Measurements from ENCODE around the gene SNRPB. TPM values are rescaled to one million over a fixed set of nuclear protein-coding genes. Genes with fewer than 3 reads are reported as not detected.

SNRPB gene
- total RNA-seq, 1 experiment from 2014 or later: 393 TPM

DNA sequence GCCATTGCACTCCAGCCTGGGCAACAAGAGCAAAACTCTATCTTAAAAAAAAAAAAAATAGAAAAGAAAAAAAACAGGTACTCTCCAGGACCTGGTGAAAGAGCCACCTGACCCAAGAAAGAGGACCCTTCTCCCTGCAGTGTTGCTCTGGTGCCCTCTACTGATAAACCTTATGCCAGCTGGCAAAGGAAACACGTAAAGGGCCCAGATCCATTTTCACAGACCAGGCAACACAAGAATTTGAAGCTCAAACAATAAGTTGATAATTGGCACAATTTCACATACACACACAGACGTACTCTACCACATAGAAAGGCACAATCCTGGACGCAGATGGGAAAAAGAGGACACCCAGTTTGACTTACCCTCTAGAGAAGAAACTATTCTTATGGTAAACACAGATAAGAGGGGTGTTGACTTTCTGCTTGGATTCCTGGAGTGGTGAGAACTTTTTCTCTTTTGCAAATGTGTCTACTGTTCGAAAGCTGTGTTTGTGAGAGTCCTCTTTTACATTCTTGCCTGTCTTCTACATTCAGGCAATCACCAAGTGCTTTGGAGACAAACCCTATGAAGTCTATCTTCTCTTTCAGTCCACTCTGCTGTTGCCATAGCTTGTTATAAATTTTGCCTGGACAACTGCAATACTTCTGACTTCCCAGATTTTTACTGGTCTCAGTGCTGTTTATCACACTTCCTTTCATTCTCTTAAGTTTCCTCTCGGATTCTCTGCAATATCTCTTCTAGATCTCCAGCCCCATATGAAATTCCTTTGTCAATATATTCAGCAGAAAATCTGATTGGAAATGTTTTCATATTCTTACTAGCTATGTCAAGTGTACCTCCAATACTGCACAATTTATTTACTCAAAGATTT is 6.4 kb upstream of the SNRPB start:
- Histone ChIP-seq H3K4me1 (ENCODE audit: control insufficient read depth, insufficient read depth, low read length) (no peaks in the 10 kb centered on the region), H3K36me3 (ENCODE audit: control insufficient read depth, insufficient read depth, low read length) (no peaks in the 10 kb centered on the region), H3K4me3 (ENCODE audit: low read depth in 2 of 2, low read length in 2 of 2) (no peak overlapping the region), H3K9me3 (ENCODE audit: control insufficient read depth, insufficient read depth, low read depth, low read length) (no peaks in the 10 kb centered on the region), H3K27ac (ENCODE audit: low read length) (no peak overlapping the region), H3K27me3 (ENCODE audit: control insufficient read depth, insufficient read depth, low read length) (no peaks in the 10 kb centered on the region)
- TF ChIP-seq SIN3A (IDR thresholded peaks at IDR 0.05; ENCODE audit: borderline replicate concordance, insufficient read depth, low read depth, low read length): no peak
- TF ChIP-seq, protein P1, sequence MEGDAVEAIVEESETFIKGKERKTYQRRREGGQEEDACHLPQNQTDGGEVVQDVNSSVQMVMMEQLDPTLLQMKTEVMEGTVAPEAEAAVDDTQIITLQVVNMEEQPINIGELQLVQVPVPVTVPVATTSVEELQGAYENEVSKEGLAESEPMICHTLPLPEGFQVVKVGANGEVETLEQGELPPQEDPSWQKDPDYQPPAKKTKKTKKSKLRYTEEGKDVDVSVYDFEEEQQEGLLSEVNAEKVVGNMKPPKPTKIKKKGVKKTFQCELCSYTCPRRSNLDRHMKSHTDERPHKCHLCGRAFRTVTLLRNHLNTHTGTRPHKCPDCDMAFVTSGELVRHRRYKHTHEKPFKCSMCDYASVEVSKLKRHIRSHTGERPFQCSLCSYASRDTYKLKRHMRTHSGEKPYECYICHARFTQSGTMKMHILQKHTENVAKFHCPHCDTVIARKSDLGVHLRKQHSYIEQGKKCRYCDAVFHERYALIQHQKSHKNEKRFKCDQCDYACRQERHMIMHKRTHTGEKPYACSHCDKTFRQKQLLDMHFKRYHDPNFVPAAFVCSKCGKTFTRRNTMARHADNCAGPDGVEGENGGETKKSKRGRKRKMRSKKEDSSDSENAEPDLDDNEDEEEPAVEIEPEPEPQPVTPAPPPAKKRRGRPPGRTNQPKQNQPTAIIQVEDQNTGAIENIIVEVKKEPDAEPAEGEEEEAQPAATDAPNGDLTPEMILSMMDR (IDR thresholded peaks at IDR 0.05): peak; percentile 26; the same call in 1 of the 2 replicates
- DNase-seq (ENCODE audit: low read depth, low spot score): no peak
- intact Hi-C loops (cut with micrococcal nuclease; ENCODE audit: unreplicated experiment): no loop called here
- ChIA-PET CTCF (interaction anchor here (0.7 to 1.2 kb wide), 2 partner anchors 45 to 457 kb away, joined by 4 to 6 read pairs; no protein-coding TSS in a partner anchor), POLR2A (no interaction called here)
- in situ Hi-C loops (cut with HindIII; ENCODE audit: low pct_unique_long_range_greater_than_20kb, low sequenced_read_pairs): no loop called here
- no TSS peak for BruUV-seq (replicated peaks)
- peak; percentile 34; the same call in 1 of the 2 replicates for ATAC-seq

DNA sequence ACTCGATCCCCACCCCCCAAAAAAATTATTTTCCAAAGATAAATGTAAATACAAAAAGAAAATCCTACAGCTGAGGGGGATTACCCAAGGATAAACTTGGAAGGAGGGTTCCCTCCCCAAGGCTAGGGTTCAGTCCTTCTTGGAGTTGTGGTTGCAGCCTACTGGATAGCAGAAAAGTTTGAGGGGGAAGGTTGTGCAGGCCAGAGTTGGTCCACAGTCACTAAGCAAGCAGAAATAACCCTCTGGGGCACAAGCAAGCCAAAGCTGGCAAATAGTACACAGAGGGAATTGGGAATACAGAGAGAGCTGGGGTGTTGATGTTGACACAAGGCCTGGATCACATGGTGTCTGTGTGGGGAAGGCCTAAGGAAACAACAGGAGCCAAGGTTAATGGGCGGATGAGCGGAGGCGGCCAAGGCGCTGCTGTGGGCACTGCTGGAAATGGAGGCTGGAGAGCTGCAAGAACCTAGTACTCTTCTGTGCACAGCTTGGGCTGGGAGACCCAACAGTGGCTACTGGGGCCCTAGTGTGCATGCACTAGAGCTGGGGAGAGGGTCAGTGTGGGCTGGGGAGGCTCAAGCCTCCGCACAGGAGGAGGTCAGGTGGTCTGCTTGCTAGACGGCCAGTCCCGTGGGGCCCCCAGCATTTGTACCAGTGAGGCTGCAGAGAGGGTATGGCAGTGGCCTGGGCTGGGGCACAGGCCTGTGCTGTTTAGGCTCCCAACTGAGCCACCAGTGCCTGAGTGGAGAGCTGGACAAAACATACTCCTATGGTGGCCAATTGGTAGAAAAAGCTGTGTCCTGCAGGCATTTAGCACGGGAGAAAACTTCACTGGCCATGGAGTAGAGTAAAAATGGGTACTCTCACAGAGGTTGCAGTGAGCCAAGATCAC is 5.5 kb upstream of the SNRPB start:
- DNase-seq (ENCODE audit: low read depth, low spot score): no peak
- no peaks in the 10 kb centered on the region for H3K27me3 ChIP-seq (ENCODE audit: control insufficient read depth, insufficient read depth, low read length)
- no peak for ATAC-seq
- no peaks in the 10 kb centered on the region for H3K9me3 ChIP-seq (ENCODE audit: control insufficient read depth, insufficient read depth, low read depth, low read length)
- intact Hi-C loops (cut with micrococcal nuclease; ENCODE audit: unreplicated experiment) (no loop called here), in situ Hi-C loops (cut with HindIII; ENCODE audit: low pct_unique_long_range_greater_than_20kb, low sequenced_read_pairs) (no loop called here)
- no peak overlapping the region for H3K27ac ChIP-seq (ENCODE audit: low read length)
- ChIA-PET POLR2A (no interaction called here), CTCF (no interaction called here)
- BruUV-seq (replicated peaks): no TSS peak
- H3K4me3 ChIP-seq (ENCODE audit: low read depth in 2 of 2, low read length in 2 of 2): no peak overlapping the region
- H3K4me1 ChIP-seq (ENCODE audit: control insufficient read depth, insufficient read depth, low read length): no peaks in the 10 kb centered on the region
- no peaks in the 10 kb centered on the region for H3K36me3 ChIP-seq (ENCODE audit: control insufficient read depth, insufficient read depth, low read length)
- TF ChIP-seq, protein P1 (IDR thresholded peaks at IDR 0.05): no peak
- TF ChIP-seq, protein P2, sequence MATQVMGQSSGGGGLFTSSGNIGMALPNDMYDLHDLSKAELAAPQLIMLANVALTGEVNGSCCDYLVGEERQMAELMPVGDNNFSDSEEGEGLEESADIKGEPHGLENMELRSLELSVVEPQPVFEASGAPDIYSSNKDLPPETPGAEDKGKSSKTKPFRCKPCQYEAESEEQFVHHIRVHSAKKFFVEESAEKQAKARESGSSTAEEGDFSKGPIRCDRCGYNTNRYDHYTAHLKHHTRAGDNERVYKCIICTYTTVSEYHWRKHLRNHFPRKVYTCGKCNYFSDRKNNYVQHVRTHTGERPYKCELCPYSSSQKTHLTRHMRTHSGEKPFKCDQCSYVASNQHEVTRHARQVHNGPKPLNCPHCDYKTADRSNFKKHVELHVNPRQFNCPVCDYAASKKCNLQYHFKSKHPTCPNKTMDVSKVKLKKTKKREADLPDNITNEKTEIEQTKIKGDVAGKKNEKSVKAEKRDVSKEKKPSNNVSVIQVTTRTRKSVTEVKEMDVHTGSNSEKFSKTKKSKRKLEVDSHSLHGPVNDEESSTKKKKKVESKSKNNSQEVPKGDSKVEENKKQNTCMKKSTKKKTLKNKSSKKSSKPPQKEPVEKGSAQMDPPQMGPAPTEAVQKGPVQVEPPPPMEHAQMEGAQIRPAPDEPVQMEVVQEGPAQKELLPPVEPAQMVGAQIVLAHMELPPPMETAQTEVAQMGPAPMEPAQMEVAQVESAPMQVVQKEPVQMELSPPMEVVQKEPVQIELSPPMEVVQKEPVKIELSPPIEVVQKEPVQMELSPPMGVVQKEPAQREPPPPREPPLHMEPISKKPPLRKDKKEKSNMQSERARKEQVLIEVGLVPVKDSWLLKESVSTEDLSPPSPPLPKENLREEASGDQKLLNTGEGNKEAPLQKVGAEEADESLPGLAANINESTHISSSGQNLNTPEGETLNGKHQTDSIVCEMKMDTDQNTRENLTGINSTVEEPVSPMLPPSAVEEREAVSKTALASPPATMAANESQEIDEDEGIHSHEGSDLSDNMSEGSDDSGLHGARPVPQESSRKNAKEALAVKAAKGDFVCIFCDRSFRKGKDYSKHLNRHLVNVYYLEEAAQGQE (IDR thresholded peaks at IDR 0.05; ENCODE audit: insufficient read depth in 1 of 2, low read depth in 2 of 2, low read length in 1 of 2): no peak
- TF ChIP-seq SIN3A (IDR thresholded peaks at IDR 0.05; ENCODE audit: borderline replicate concordance, insufficient read depth, low read depth, low read length) (no peak), TCF7L2 (IDR thresholded peaks at IDR 0.05; ENCODE audit: low read depth, low read length) (no peak), POLR2AphosphoS5 (IDR thresholded peaks at IDR 0.05; ENCODE audit: low read depth, low read length) (no peak)
